NCI-H146 treated with DMSO at 0.1 percent for 48 hours (cell line): ENCODE data around the gene KCNH1.
"Not testable (repeated sequence)": the region's sequence is repeated elsewhere in the genome, so short reads cannot be mapped to it uniquely, and the experiment has no call there.

Experiments used
- DNase-seq: peaks from one replicate; lab custom pipeline; 2025; ENCODE audit not compliant: unreplicated experiment; lab: John Stamatoyannopoulos, UW

The KCNH1 gene

GRCh38 chr1:211099393-211099792, 34.6 kb downstream of the KCNH1 start:
- no peak for DNase-seq

DNA sequence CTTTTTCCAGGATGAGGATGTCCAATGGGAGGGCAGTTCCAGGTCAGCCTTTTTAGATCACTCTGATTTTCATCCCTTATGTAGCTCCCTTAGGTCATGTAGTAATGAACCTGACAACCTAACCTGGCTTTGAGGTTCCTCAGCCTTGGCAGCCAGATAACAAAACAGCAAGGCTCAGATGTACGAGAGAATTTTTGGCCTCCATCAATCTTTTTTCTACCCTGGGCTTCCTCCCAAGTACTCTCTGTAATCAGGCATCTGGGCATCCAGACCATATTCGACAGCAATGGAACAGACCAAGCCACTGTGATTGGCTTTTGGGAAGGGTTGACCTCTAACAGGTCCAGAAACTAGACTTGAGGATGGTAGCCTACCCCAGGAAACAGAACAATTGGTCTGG, 38.6 kb downstream of the KCNH1 start:
- DNase-seq, result no peak

DNA sequence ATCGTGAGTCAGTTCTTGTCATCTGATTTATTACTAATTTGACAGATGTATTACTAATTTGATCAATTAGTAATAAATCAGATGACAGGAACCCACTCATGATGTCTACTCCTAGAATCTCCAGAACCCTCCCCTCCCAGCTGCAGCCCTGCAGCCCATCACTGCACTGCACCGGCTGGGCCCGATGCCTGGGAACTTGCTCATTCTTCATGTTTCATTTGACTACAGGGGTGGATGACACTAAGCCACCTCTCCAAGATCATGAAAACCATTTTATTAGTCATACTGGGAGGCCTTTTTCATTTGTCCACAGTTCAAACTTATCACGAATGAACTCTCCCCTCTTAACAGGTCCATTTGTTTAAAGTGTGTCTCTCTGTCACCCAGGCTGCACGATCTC, 41.0 kb downstream of the KCNH1 start:
- no peak for DNase-seq

DNA sequence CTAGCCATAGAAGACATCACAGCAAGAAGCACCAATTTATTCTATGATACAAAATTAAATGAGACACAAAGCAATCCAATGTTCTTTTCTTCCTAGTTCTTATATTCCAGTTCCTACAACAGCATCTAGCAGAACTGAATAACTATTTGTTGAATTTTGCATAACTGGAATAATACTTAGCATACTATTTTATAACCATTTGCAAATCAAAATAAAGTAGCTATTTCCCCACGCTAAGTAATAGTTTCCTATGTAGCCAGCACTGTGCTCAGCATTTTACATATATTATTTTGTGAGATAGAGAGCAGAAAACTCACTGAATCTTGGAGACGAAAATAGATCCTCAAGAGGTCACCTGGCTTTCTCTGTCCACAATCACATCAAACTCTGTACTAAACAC, 42.1 kb downstream of the KCNH1 start:
- no peak for DNase-seq

DNA sequence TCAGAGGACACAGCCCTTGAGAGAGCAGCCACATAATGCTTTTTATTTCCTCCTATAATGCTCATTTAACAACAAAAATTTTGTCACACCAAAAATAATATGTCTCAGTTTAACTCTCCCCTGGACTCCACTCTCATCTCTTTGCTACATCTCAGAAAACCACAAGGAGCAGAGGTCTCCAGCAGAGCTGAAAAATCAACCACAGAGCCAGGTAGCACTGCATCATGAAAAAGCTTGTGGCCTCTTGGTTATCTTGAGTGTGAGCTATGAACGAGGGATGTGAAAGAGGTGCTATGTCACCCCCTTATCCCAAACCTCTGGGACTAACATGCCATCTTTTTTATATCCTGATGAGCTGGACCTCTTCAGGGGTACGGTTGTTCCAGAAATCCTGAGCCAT, 44.4 kb downstream of the KCNH1 start:
- DNase-seq, result no peak

- no peak for DNase-seq
These were observed 45.8 kb downstream of the KCNH1 start for GRCh38 chr1:211088156-211088555.

- no peak for DNase-seq
These were observed 51.1 kb downstream of the KCNH1 start for GRCh38 chr1:211082824-211083223.

- not testable (repeated sequence) for DNase-seq
These were observed 52.5 kb downstream of the KCNH1 start for GRCh38 chr1:211081447-211081846.

- DNase-seq, result no peak
These were observed 65.0 kb downstream of the KCNH1 start for GRCh38 chr1:211068976-211069375.

- no peak for DNase-seq
These were observed 67.1 kb downstream of the KCNH1 start for GRCh38 chr1:211066781-211067384.

DNA sequence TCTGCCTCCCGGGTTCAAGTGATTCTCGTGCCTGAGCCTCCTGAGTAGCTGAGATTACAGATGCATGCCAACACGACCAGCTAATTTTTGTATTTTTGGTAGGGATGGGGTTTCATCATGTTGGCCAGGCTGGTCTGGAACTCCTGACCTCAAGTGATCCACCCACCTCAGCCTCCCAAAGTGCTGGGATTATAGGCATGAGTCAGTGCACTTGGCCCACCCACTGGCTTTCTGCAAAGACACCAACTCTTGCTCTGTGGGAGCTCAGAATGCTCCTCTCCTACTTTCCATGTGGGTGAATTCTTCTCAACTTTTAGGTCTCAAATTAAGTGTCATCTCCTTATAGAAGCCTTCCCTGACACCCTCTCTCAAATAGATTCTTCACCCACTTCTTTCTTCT, 92.1 kb downstream of the KCNH1 start:
- not testable (repeated sequence) for DNase-seq

- no peak for DNase-seq
These were observed 96.9 kb downstream of the KCNH1 start for GRCh38 chr1:211037095-211037494.

DNA sequence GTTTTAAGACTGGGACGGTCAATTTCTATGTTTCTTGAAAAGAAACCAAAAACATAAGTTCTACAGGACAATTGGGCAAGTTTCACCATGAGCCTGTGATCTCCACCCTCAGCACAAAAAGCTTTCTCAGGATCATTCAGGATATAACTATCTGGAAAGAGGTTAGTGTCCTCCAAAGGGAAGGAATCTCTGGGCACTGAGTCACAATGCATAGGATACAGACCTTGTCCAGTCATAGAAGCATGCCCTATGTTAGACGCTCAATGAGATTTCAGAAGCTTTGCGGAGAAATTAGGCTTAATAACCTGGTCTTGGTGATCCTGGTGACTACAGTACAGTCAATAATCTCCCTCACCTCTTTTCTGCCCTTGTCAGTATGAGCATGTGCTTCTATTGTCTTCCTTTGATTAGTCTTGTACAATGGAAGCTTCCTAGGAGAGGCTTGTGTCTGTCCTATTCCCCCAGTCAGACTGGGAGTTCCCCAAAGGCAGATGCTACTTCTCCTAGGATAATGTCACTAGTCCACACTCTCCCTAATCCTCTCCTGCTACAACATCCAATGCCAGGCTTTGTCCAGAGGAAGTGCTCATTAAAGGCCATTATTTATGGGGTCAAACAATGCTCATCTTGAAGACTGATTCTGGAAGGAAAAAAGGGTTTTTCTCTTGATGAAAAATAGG, 97.4 kb downstream of the KCNH1 start:
- DNase-seq, result no peak

DNA sequence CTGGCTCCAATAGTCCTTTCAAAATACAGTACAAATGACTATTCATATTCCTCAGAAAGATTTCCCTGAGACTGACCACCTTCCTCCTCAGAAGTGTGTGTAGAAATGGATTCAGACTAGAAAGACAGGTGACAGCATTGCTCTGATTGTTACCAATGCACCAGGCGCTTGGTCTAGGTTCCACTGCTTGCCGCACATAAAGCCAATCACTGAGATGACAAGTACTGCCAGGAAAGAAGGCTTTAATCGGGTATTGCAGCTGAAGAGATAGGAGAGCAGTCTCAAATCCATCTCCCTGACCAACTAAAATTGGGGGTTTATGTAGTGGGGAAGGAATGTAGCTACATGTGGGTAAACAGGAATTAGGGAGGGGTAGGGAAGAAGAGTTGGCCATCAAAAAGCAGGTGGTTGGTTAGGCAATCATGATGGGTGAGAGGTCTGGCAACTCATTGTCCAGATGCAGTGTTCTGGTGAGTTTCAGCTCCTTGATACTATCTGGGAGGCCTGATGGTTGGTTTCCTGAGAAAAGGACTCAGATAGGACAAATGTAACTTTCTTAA, 98.0 kb downstream of the KCNH1 start:
- DNase-seq, result no peak

- no peak for DNase-seq
These were observed 99.9 kb downstream of the KCNH1 start for GRCh38 chr1:211033921-211034525.

DNA sequence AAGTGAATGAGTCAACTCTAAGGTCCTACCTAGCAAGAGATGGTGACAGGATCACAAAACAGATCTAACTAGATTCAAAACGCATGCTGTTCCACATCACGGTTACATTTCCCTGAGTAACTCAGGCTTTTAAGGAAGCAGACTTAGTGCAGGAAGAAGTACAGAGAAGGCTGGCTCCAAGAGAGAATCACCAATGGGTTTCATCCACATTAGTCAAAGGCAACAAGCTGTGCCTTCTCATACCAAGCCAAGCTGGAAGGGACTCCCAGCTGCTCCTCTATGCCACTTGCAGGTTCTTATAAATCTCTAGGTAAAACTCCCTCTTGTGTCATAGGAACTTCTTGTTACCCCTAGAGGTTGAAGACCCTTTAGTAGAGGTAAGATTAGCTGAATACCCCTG, 109.0 kb downstream of the KCNH1 start:
- DNase-seq, result no peak

DNA sequence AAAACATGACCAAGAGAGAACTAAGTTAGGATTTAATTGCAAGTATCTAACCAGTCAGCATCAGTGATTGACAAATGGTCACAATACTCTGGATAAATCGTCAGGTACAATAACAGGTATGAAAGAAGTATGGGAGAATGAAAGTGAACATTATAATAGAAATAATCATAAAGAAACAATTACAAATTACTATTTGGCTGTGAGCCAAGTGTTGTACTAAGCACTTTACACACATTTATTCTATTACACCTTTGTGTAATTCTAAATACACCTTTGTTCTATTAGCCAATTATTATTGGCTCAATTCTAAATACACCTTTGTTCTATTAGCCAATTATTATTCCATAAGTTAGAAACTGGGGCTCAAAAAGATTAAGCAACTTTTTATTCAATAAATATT, 114.7 kb downstream of the KCNH1 start:
- no peak for DNase-seq

DNA sequence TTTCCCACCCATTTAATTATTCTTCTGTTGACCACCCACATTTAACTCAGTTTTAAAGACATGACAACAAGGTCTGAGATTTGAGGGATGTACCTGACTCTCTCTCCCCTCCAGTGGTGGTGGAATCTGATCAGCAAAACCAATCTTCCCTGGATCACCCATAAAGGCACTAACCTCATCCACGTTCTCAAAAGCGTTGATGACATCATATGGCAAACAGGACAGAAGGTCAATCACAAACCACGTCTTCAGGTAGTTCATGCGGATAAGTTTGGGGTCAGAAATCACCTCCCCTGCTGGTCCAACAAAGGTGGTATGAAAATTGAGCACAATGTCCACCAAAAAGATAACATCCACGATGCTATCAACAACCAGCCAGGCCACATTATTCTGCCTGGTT, 115.3 kb downstream of the KCNH1 start:
- DNase-seq, result no peak

- no peak for DNase-seq
These were observed 116.8 kb downstream of the KCNH1 start for GRCh38 chr1:211017075-211017718.

GRCh38 chr1:211014275-211014674, 119.7 kb downstream of the KCNH1 start:
- DNase-seq, result no peak

DNA sequence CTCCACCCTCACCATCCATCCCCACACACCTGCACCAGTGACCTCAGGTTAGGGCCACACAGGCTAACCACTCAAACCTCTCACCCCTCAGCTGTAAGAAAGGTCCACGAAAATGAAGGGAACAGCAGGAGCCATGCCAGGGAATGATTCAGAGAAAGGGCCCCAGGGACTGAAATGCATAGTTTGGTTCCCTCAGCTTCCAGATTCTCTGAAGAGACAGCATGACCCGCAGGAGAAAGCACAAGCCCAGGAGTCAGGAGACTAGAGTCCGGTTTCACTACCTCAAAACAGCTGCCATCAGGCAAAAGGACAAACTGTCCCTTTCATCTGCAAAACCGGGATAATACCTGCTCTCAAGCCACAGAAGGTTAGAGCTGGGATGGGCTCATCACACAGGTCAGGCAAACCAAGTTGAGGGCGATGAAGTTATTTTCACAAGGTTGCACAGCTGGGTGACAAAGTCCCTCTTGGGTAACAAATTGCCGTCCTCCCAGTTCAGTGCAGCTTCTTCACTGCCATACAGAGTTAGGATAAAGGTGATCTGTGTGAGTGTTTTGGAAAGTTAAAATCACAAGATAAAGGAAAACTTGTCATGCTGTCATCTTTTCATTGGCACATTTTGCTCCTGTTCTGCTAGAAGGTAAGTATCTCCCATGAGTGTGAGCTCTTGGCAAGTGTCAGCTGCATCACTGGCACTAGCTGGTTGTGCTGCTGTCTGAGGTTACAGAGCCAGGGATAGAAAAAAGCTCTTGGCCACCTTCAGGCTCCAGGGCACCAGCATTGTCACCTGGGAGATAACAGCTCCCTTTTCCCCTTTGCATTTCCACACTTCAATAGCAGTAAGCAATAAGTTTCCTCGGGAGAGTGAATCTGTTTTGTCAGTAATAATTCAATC, 120.4 kb downstream of the KCNH1 start:
- DNase-seq, result no peak
